ENCODE results near the gene CCDC33. TPM values are rescaled to one million over a fixed set of nuclear protein-coding genes. Genes with fewer than 3 reads are reported as not detected.

Gene CCDC33
- polyA plus RNA-seq, 1 of the 3 experiments (the other 2 are of a cell fraction) = 4.0 TPM

- CTCF ChIA-PET = interaction anchor here (1.0 to 4.2 kb wide), 5 partner anchors 10 to 29 kb away, joined by 3 to 16 read pairs (median 4); no protein-coding TSS in a partner anchor
- POLR2A ChIA-PET = interaction anchor here (1.9 kb wide), 1 partner anchor 9 kb away, joined by 7 read pairs; no protein-coding TSS in a partner anchor
- no peak for TF ChIP-seq EZH2phosphoT487 (IDR thresholded peaks at IDR 0.05; ENCODE audit: borderline replicate concordance, low read depth)
- no peak for TF ChIP-seq ZBTB33 (IDR thresholded peaks at IDR 0.05; ENCODE audit: borderline replicate concordance, low read depth)
- no peak for TF ChIP-seq MEF2A (IDR thresholded peaks at IDR 0.05; ENCODE audit: borderline replicate concordance, low read depth)
- TF ChIP-seq EP300 (IDR thresholded peaks at IDR 0.05; ENCODE audit: borderline replicate concordance in 1 of 2, low read depth in 1 of 2, low read length in 1 of 2) = no peak
- TF ChIP-seq NFIC (IDR thresholded peaks at IDR 0.05; ENCODE audit: borderline replicate concordance) = no peak
These were observed 45.3 kb downstream of the CCDC33 start for GRCh38 chr15:74281147-74282133.

GRCh38 chr15:74283368-74283767 is 47.2 kb downstream of the CCDC33 start:
- peak overlapping the region in 1 of 2 experiments; percentile 82; a peak in 2 of 4 replicates for H3K27ac ChIP-seq (ENCODE audit: low read depth in 2 of 2, low read length in 1 of 2)
- TF ChIP-seq MAX (IDR thresholded peaks at IDR 0.05; ENCODE audit: low read depth) = no peak
- no peak for TF ChIP-seq NFIC (IDR thresholded peaks at IDR 0.05; ENCODE audit: borderline replicate concordance)
- no peak for TF ChIP-seq NRF1 (IDR thresholded peaks at IDR 0.05; ENCODE audit: low read depth, low read length)
- no peak for TF ChIP-seq TAF1 (IDR thresholded peaks at IDR 0.05; ENCODE audit: borderline replicate concordance, low read depth, low read length)
- H3K4me2 ChIP-seq = no peak overlapping the region
- no peak for DNase-seq
- H2AFZ ChIP-seq (ENCODE audit: low read depth) = no peak overlapping the region
- no peaks in the 10 kb centered on the region for H3K9me3 ChIP-seq
- no peaks in the 10 kb centered on the region for H4K20me1 ChIP-seq (ENCODE audit: insufficient read depth)
- no peaks in the 10 kb centered on the region for H3F3A ChIP-seq (replicated peaks; ENCODE audit: insufficient read depth)
- no peak overlapping the region for H3K4me3 ChIP-seq (ENCODE audit: low read depth in 2 of 2, low read length in 1 of 2)
- ChIA-PET POLR2A (interaction anchor here (0.7 kb wide), 1 partner anchor 8 kb away, joined by 3 read pairs; no protein-coding TSS in a partner anchor), CTCF (interaction anchor here (1.3 to 4.2 kb wide), 6 partner anchors 8 to 28 kb away, joined by 3 to 16 read pairs (median 4); no protein-coding TSS in a partner anchor)
- no peaks in the 10 kb centered on the region; the same call in 1 of the 2 replicates for H3K27me3 ChIP-seq (ENCODE audit: insufficient read depth)
- no peaks in the 10 kb centered on the region for H3K36me3 ChIP-seq (replicated peaks in 1 of 2; ENCODE audit: control insufficient read depth in 1 of 2, insufficient read depth in 2 of 2, low read length in 1 of 2)
- no peaks in the 10 kb centered on the region for H3K9me2 ChIP-seq
- WGBS (ENCODE audit: low lambda C conversion rate) = 40% methylated on average over 5 of the region's 7 CpGs
- H3K79me2 ChIP-seq (ENCODE audit: insufficient read depth) = no peaks in the 10 kb centered on the region
- no peak overlapping the region for H3K9ac ChIP-seq
- H3K4me1 ChIP-seq (ENCODE audit: control insufficient read depth in 1 of 2, insufficient read depth in 2 of 2, low read depth in 1 of 2, low read length in 1 of 2) = peaks cover 0 to 32% of the 10 kb centered on the region in 2 experiments; a peak in 1 of 4 replicates

More at GRCh38 chr15:74281147-74282133, 45.3 kb downstream of the CCDC33 start:
- no peak overlapping the region for H3K4me3 ChIP-seq (ENCODE audit: low read depth in 2 of 2, low read length in 1 of 2)
- H3F3A ChIP-seq (replicated peaks; ENCODE audit: insufficient read depth) = no peaks in the 10 kb centered on the region
- no peaks in the 10 kb centered on the region for H3K79me2 ChIP-seq (ENCODE audit: insufficient read depth)
- H4K20me1 ChIP-seq (ENCODE audit: insufficient read depth) = no peaks in the 10 kb centered on the region
- no peaks in the 10 kb centered on the region for H3K9me2 ChIP-seq
- H3K9ac ChIP-seq = no peak overlapping the region
- H3K27me3 ChIP-seq (ENCODE audit: insufficient read depth) = no peaks in the 10 kb centered on the region; the same call in 1 of the 2 replicates
- peak overlapping the region in 1 of 2 experiments; percentile 82; a peak in 2 of 4 replicates for H3K27ac ChIP-seq (ENCODE audit: low read depth in 2 of 2, low read length in 1 of 2)
- no peaks in the 10 kb centered on the region for H3K9me3 ChIP-seq
- no peak for DNase-seq
- 49% methylated on average over 8 of the region's 8 CpGs for WGBS (ENCODE audit: low lambda C conversion rate)
- no peaks in the 10 kb centered on the region for H3K36me3 ChIP-seq (replicated peaks in 1 of 2; ENCODE audit: control insufficient read depth in 1 of 2, insufficient read depth in 2 of 2, low read length in 1 of 2)
- H3K4me2 ChIP-seq = no peak overlapping the region
- H2AFZ ChIP-seq (ENCODE audit: low read depth) = no peak overlapping the region
- peaks cover 0 to 38% of the 10 kb centered on the region in 2 experiments; a peak in 1 of 4 replicates for H3K4me1 ChIP-seq (ENCODE audit: control insufficient read depth in 1 of 2, insufficient read depth in 2 of 2, low read depth in 1 of 2, low read length in 1 of 2)
